ENCODE measurements around the gene RIN3. TPM values are rescaled to one million over a fixed set of nuclear protein-coding genes. Genes with fewer than 3 reads are reported as not detected.

Gene RIN3
- total RNA-seq, 1 experiment from 2014 or later, result 4.8 TPM

DNA sequence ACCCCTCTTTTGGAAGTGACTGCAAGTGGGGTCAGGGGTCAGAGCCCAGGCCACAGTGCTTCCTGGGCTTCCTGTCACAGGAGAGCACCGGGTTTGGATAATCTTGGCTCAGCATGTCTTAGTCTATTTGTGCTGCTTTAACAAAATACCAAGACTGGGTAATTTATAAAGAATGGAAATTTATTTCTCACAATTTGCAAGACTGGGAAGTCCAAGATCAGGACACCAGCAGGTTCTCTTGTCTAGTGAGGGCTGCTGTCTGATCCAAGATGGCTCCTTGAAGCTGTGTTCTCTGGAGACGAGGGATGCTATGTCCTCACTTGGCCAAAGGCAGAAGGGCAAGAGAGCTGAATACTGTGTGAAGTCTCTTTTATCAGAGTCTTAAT is 74.1 kb downstream of the RIN3 start:
- DNase-seq (no peak), ATAC-seq (no peak)
- intact Hi-C loops (cut with micrococcal nuclease), result no loop called here
- no peaks in the 10 kb centered on the region for H3K79me2 ChIP-seq (ENCODE audit: low read length)
- no peaks in the 10 kb centered on the region for H4K20me1 ChIP-seq (ENCODE audit: low read length)
- H3K9ac ChIP-seq (ENCODE audit: low read length), result no peak overlapping the region
- TF ChIP-seq EZH2phosphoT487 (IDR thresholded peaks at IDR 0.05; ENCODE audit: borderline replicate concordance, low read length) (no peak), EZH2 (IDR thresholded peaks at IDR 0.05; ENCODE audit: low read length, unreplicated experiment) (no peak)
- TF ChIP-seq, protein P1, sequence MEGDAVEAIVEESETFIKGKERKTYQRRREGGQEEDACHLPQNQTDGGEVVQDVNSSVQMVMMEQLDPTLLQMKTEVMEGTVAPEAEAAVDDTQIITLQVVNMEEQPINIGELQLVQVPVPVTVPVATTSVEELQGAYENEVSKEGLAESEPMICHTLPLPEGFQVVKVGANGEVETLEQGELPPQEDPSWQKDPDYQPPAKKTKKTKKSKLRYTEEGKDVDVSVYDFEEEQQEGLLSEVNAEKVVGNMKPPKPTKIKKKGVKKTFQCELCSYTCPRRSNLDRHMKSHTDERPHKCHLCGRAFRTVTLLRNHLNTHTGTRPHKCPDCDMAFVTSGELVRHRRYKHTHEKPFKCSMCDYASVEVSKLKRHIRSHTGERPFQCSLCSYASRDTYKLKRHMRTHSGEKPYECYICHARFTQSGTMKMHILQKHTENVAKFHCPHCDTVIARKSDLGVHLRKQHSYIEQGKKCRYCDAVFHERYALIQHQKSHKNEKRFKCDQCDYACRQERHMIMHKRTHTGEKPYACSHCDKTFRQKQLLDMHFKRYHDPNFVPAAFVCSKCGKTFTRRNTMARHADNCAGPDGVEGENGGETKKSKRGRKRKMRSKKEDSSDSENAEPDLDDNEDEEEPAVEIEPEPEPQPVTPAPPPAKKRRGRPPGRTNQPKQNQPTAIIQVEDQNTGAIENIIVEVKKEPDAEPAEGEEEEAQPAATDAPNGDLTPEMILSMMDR (conservative IDR thresholded peaks at IDR 0.05; ENCODE audit: low read depth, low read length), result no peak
- no peaks in the 10 kb centered on the region for H3K9me2 ChIP-seq (replicated peaks; ENCODE audit: low read length)
- no peak overlapping the region for H2AFZ ChIP-seq (ENCODE audit: low read length)
- peaks cover 23% of the 10 kb centered on the region for H3K4me1 ChIP-seq (ENCODE audit: insufficient read depth, low read length)
- H3F3A ChIP-seq (ENCODE audit: low read length, unreplicated experiment), result no peaks in the 10 kb centered on the region
- ChIA-PET POLR2A (ENCODE audit: unreplicated experiment) (no interaction called here), CTCF (no interaction called here)
- H3K4me3 ChIP-seq (ENCODE audit: low read length), result no peak overlapping the region
- H3K9me3 ChIP-seq (ENCODE audit: low read length), result no peaks in the 10 kb centered on the region
- H3K27me3 ChIP-seq (ENCODE audit: low read length), result no peaks in the 10 kb centered on the region
- H3K36me3 ChIP-seq (ENCODE audit: low read depth, low read length), result no peaks in the 10 kb centered on the region
- H3K27ac ChIP-seq (ENCODE audit: low read length), result no peak overlapping the region
- no TSS peak for BruUV-seq (replicated peaks)
- H3K4me2 ChIP-seq (ENCODE audit: low read length), result no peak overlapping the region

DNA sequence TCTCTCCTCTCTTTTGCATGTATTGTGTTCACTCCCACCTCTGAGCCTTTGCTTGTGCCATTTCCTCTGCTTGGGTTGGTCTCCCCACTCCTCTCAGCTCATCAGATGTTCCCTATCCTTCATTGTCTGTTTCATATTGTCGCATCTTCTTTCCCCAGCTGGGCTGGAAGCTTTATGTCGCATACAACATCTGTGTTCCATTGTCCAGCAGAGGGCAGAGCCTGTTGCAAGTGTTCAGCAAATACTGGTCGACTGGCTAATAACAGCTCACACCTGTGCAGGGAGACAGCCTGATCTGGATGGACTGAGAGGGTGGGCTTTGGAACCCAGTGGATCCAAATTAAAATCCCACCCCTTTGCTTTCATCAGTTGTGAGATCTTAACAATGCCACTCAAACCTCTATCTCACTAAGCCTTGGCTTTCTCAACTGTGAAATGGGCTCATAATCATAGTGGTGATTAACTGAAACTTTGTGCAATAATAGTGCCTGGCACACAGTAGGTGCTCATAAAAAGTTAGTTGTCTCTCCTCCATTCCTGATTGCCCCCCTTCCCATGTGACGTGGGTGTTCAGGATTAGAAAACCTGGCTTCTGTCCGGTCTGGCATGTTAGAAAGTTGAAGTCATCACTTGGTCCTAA is 75.8 kb downstream of the RIN3 start:
- peak; percentile 56 for DNase-seq
- POLR2A ChIA-PET (ENCODE audit: unreplicated experiment), result no interaction called here

GRCh38 chr14:92590176-92590575 is 76.6 kb downstream of the RIN3 start:
- POLR2A ChIA-PET (ENCODE audit: unreplicated experiment), result no interaction called here
- no TSS peak for BruUV-seq (replicated peaks)
- ATAC-seq, result no peak
- no peak for TF ChIP-seq EZH2phosphoT487 (IDR thresholded peaks at IDR 0.05; ENCODE audit: borderline replicate concordance, low read length)
- TF ChIP-seq, protein P1 (conservative IDR thresholded peaks at IDR 0.05; ENCODE audit: low read depth, low read length), result no peak
- intact Hi-C loops (cut with micrococcal nuclease), result no loop called here
- no peaks in the 10 kb centered on the region for H3K9me2 ChIP-seq (replicated peaks; ENCODE audit: low read length)
- H4K20me1 ChIP-seq (ENCODE audit: low read length), result no peaks in the 10 kb centered on the region
- no peaks in the 10 kb centered on the region for H3K36me3 ChIP-seq (ENCODE audit: low read depth, low read length)
- CTCF ChIA-PET, result no interaction called here
- H3K27ac ChIP-seq (ENCODE audit: low read length), result no peak overlapping the region
- peaks cover 21% of the 10 kb centered on the region for H3K4me1 ChIP-seq (ENCODE audit: insufficient read depth, low read length)
- H3K4me2 ChIP-seq (ENCODE audit: low read length), result no peak overlapping the region
- H3K27me3 ChIP-seq (ENCODE audit: low read length), result no peaks in the 10 kb centered on the region
- no peaks in the 10 kb centered on the region for H3K9me3 ChIP-seq (ENCODE audit: low read length)
- no peak overlapping the region for H3K4me3 ChIP-seq (ENCODE audit: low read length)
- H3F3A ChIP-seq (ENCODE audit: low read length, unreplicated experiment), result no peaks in the 10 kb centered on the region
- H2AFZ ChIP-seq (ENCODE audit: low read length), result no peak overlapping the region
- no peak overlapping the region for H3K9ac ChIP-seq (ENCODE audit: low read length)
- no peaks in the 10 kb centered on the region for H3K79me2 ChIP-seq (ENCODE audit: low read length)
- no peak for DNase-seq

More for the DNA sequence above, 75.8 kb downstream of the RIN3 start:
- Histone ChIP-seq H3F3A (ENCODE audit: low read length, unreplicated experiment) (no peaks in the 10 kb centered on the region), H3K27me3 (ENCODE audit: low read length) (no peaks in the 10 kb centered on the region), H3K79me2 (ENCODE audit: low read length) (no peaks in the 10 kb centered on the region), H3K27ac (ENCODE audit: low read length) (no peak overlapping the region), H4K20me1 (ENCODE audit: low read length) (no peaks in the 10 kb centered on the region), H3K4me2 (ENCODE audit: low read length) (no peak overlapping the region), H3K9me2 (replicated peaks; ENCODE audit: low read length) (no peaks in the 10 kb centered on the region), H3K9ac (ENCODE audit: low read length) (no peak overlapping the region), H2AFZ (ENCODE audit: low read length) (no peak overlapping the region), H3K9me3 (ENCODE audit: low read length) (no peaks in the 10 kb centered on the region), H3K36me3 (ENCODE audit: low read depth, low read length) (no peaks in the 10 kb centered on the region), H3K4me3 (ENCODE audit: low read length) (no peak overlapping the region), H3K4me1 (ENCODE audit: insufficient read depth, low read length) (peaks cover 23% of the 10 kb centered on the region)
- intact Hi-C loops (cut with micrococcal nuclease), result loop anchor here (1.0 kb wide), 1 partner anchor 92 kb away; no protein-coding TSS in a partner anchor
- peak; percentile 75 for ATAC-seq
- TF ChIP-seq, protein P1 (conservative IDR thresholded peaks at IDR 0.05; ENCODE audit: low read depth, low read length), result peak; percentile 78
- TF ChIP-seq EZH2 (IDR thresholded peaks at IDR 0.05; ENCODE audit: low read length, unreplicated experiment), result no peak
- no TSS peak for BruUV-seq (replicated peaks)
- CTCF ChIA-PET, result interaction anchor here (0.5 to 1.1 kb wide), 4 partner anchors 26 to 101 kb away, joined by 3 to 4 read pairs (median 4); no protein-coding TSS in a partner anchor

Data from PC-3 (cell line).